Hematopoietic multipotent progenitor cell treated with erythropoietin and hydrocortisone succinate and interleukin-3 and kit ligand, for 6 days (in vitro differentiated cells): ENCODE measurements around the gene NDUFB10.
A peak's percentile ranks its signal among the peaks of the same experiment; 100 is the strongest.
"Not testable (repeated sequence)": the region's sequence is repeated elsewhere in the genome, so short reads cannot be mapped to it uniquely, and the experiment has no call there.

Experiments used
- DNase-seq: peaks from one replicate; pipeline ENCODE4 v3.0.0-alpha.2; 2015

NDUFB10 gene

GRCh38 chr16:1959269-1960039 is at the start of gene NDUFB10:
Gene NDUFB10, plus strand, starts transcription at chr16:1959538. Its CDS starts 87 bp downstream, at chr16:1959625.
- DNase-seq = peak; percentile 94

GRCh38 chr16:1909561-1910231 is 49.6 kb upstream of the NDUFB10 start:
- DNase-seq = no peak

- no peak for DNase-seq
These were observed 47.7 kb upstream of the NDUFB10 start for GRCh38 chr16:1911467-1912214.

- no peak for DNase-seq
These were observed 47.2 kb upstream of the NDUFB10 start for GRCh38 chr16:1912215-1912543.

GRCh38 chr16:1913327-1914083 is 45.8 kb upstream of the NDUFB10 start:
- no peak for DNase-seq

- DNase-seq = no peak
These were observed 45.2 kb upstream of the NDUFB10 start for GRCh38 chr16:1914084-1914608.

- no peak for DNase-seq
These were observed 44.4 kb upstream of the NDUFB10 start for GRCh38 chr16:1914988-1915387.

- no peak for DNase-seq
These were observed 43.4 kb upstream of the NDUFB10 start for GRCh38 chr16:1915732-1916639.

- no peak for DNase-seq
These were observed 42.7 kb upstream of the NDUFB10 start for GRCh38 chr16:1916640-1916990.

GRCh38 chr16:1917056-1917664 is 42.2 kb upstream of the NDUFB10 start:
- no peak for DNase-seq

- no peak for DNase-seq
These were observed 41.5 kb upstream of the NDUFB10 start for GRCh38 chr16:1917665-1918350.

GRCh38 chr16:1918351-1919326 is 40.7 kb upstream of the NDUFB10 start, which contains the start of gene HS3ST6:
Gene HS3ST6, minus strand, starts transcription at chr16:1918415. Its CDS starts 92 bp downstream, at chr16:1918323.
- DNase-seq = no peak

- DNase-seq = no peak
These were observed 39.9 kb upstream of the NDUFB10 start for GRCh38 chr16:1919327-1919998.

- DNase-seq = not testable (repeated sequence)
These were observed 39.2 kb upstream of the NDUFB10 start for GRCh38 chr16:1920122-1920521.

GRCh38 chr16:1920727-1921171 is 38.6 kb upstream of the NDUFB10 start:
- DNase-seq = peak; percentile 73

- no peak for DNase-seq
These were observed 37.0 kb upstream of the NDUFB10 start for GRCh38 chr16:1922357-1922756.

GRCh38 chr16:1923299-1924034 is 35.9 kb upstream of the NDUFB10 start:
- peak; percentile 52 for DNase-seq

GRCh38 chr16:1924095-1924494 is 35.2 kb upstream of the NDUFB10 start:
- no peak for DNase-seq
